Stimulated activated CD4-positive, alpha-beta T cell treated with anti-CD3 and anti-CD28 coated beads, TNF-alpha, amount 100 ng/mL, for 48 hours (primary cell): ENCODE results near the gene GGA2.

Source experiments
- DNase-seq, 3 donors: peaks; one replicate each; pipeline ENCODE4 v3.0.0-alpha.2; 2020; ENCODE audit warnings: low read depth in 3 of 3

Gene GGA2

GRCh38 chr16:23420011-23420410 lies 90.3 kb downstream of the GGA2 start:
- DNase-seq, result no peak

GRCh38 chr16:23416816-23417215 lies 93.5 kb downstream of the GGA2 start:
- DNase-seq, result no peak

- no peak for DNase-seq
Observed at GRCh38 chr16:23414731-23415130, 95.6 kb downstream of the GGA2 start.
